ENCODE data around the gene TRDMT1.

The TRDMT1 gene

GRCh38 chr10:17146892-17147291 lies 54.6 kb downstream of the TRDMT1 start:
- H3K4me3 Mint-ChIP-seq, result no peak overlapping the region
- H3K27ac Mint-ChIP-seq, result no peak overlapping the region
- H3K4me1 Mint-ChIP-seq, result peaks cover 25% of the 10 kb centered on the region
- H3K27me3 Mint-ChIP-seq, result no peaks in the 10 kb centered on the region
- H3K9me3 Mint-ChIP-seq, result no peaks in the 10 kb centered on the region
- ATAC-seq, result no peak
- no peak for DNase-seq

- peak overlapping the region in 1 of 2 donors; percentile 29 for H3K4me3 Mint-ChIP-seq
- peak overlapping the region; percentile 54 to 79 for H3K27ac Mint-ChIP-seq
- H3K4me1 Mint-ChIP-seq, result peaks cover 31% of the 10 kb centered on the region
These were observed 56.2 kb downstream of the TRDMT1 start for GRCh38 chr10:17145239-17145638.

GRCh38 chr10:17144757-17145156 lies 56.7 kb downstream of the TRDMT1 start:
- DNase-seq (peak; percentile 40 to 62), ATAC-seq (peak; percentile 92)
- peaks cover 31% of the 10 kb centered on the region for H3K4me1 Mint-ChIP-seq
- peak overlapping the region; percentile 4 to 29 for H3K4me3 Mint-ChIP-seq
- H3K27me3 Mint-ChIP-seq, result no peaks in the 10 kb centered on the region
- peak overlapping the region; percentile 54 to 79 for H3K27ac Mint-ChIP-seq
- peaks cover 0 to 5% of the 10 kb centered on the region in 2 donors for H3K9me3 Mint-ChIP-seq

More at GRCh38 chr10:17145239-17145638, 56.2 kb downstream of the TRDMT1 start:
- ATAC-seq, result peak; percentile 67
- peaks cover 0 to 5% of the 10 kb centered on the region in 2 donors for H3K9me3 Mint-ChIP-seq
- no peak for DNase-seq
- no peaks in the 10 kb centered on the region for H3K27me3 Mint-ChIP-seq

- Mint-ChIP-seq H3K9me3 (peaks cover 0 to 5% of the 10 kb centered on the region in 2 donors), H3K27ac (peak overlapping the region in 1 of 2 donors; percentile 54)
- DNase-seq, result no peak
These were observed 57.4 kb downstream of the TRDMT1 start for GRCh38 chr10:17144032-17144431.

GRCh38 chr10:17143055-17143690 lies 58.3 kb downstream of the TRDMT1 start:
- Mint-ChIP-seq H3K9me3 (peaks cover 0 to 5% of the 10 kb centered on the region in 2 donors), H3K4me3 (no peak overlapping the region), H3K27me3 (no peaks in the 10 kb centered on the region), H3K4me1 (peaks cover 31% of the 10 kb centered on the region), H3K27ac (no peak overlapping the region)
- ATAC-seq (no peak), DNase-seq (no peak)

More at GRCh38 chr10:17144032-17144431, 57.4 kb downstream of the TRDMT1 start:
- Mint-ChIP-seq H3K27me3 (no peaks in the 10 kb centered on the region), H3K4me1 (peaks cover 31% of the 10 kb centered on the region), H3K4me3 (no peak overlapping the region)
- ATAC-seq, result no peak

- DNase-seq (no peak), ATAC-seq (no peak)
- Mint-ChIP-seq H3K4me1 (peaks cover 31% of the 10 kb centered on the region), H3K27ac (peak overlapping the region in 1 of 2 donors; percentile 36), H3K27me3 (no peaks in the 10 kb centered on the region), H3K9me3 (peaks cover 0 to 5% of the 10 kb centered on the region in 2 donors), H3K4me3 (no peak overlapping the region)
These were observed 59.8 kb downstream of the TRDMT1 start for GRCh38 chr10:17141504-17142229.

GRCh38 chr10:17140386-17140761 lies 61.1 kb downstream of the TRDMT1 start:
- Mint-ChIP-seq H3K27me3 (no peaks in the 10 kb centered on the region), H3K4me1 (peaks cover 26% of the 10 kb centered on the region), H3K9me3 (peaks cover 0 to 5% of the 10 kb centered on the region in 2 donors), H3K4me3 (no peak overlapping the region), H3K27ac (no peak overlapping the region)
- no peak for DNase-seq
- ATAC-seq, result no peak

GRCh38 chr10:17138460-17139042 lies 62.9 kb downstream of the TRDMT1 start:
- ATAC-seq (no peak), DNase-seq (no peak)
- Mint-ChIP-seq H3K4me3 (no peak overlapping the region), H3K9me3 (peaks cover 0 to 5% of the 10 kb centered on the region in 2 donors), H3K27ac (no peak overlapping the region), H3K4me1 (peaks cover 9% of the 10 kb centered on the region), H3K27me3 (no peaks in the 10 kb centered on the region)

GRCh38 chr10:17134737-17135260 lies 66.7 kb downstream of the TRDMT1 start:
- no peaks in the 10 kb centered on the region for H3K9me3 Mint-ChIP-seq
- no peak for DNase-seq
- H3K4me1 Mint-ChIP-seq, result no peaks in the 10 kb centered on the region
- no peaks in the 10 kb centered on the region for H3K27me3 Mint-ChIP-seq
- no peak for ATAC-seq
- H3K4me3 Mint-ChIP-seq, result no peak overlapping the region
- H3K27ac Mint-ChIP-seq, result peak overlapping the region in 1 of 2 donors; percentile 4

GRCh38 chr10:17134282-17134681 lies 67.2 kb downstream of the TRDMT1 start:
- Mint-ChIP-seq H3K27me3 (no peaks in the 10 kb centered on the region), H3K27ac (no peak overlapping the region)

GRCh38 chr10:17129741-17130140 lies 71.7 kb downstream of the TRDMT1 start, which contains the start of gene CUBN:
Gene CUBN, minus strand, starts transcription at chr10:17129811. Its CDS starts 46 bp downstream, at chr10:17129765.
- no peak for ATAC-seq

More at GRCh38 chr10:17134282-17134681, 67.2 kb downstream of the TRDMT1 start:
- ATAC-seq, result no peak
- DNase-seq, result no peak
- no peak overlapping the region for H3K4me3 Mint-ChIP-seq
- no peaks in the 10 kb centered on the region for H3K9me3 Mint-ChIP-seq
- no peaks in the 10 kb centered on the region for H3K4me1 Mint-ChIP-seq

GRCh38 chr10:17128261-17128660 lies 73.2 kb downstream of the TRDMT1 start:
- Mint-ChIP-seq H3K4me1 (no peaks in the 10 kb centered on the region), H3K27me3 (no peaks in the 10 kb centered on the region), H3K9me3 (no peaks in the 10 kb centered on the region), H3K4me3 (no peak overlapping the region), H3K27ac (no peak overlapping the region)
- no peak for ATAC-seq
- no peak for DNase-seq

More at GRCh38 chr10:17129741-17130140, 71.7 kb downstream of the TRDMT1 start, which contains the start of gene CUBN:
- Mint-ChIP-seq H3K27ac (no peak within 1 kb of the TSS), H3K4me3 (no peak within 1 kb of the TSS), H3K27me3 (no peaks in the 10 kb centered on the region), H3K4me1 (no peaks in the 10 kb centered on the region), H3K9me3 (no peaks in the 10 kb centered on the region)
- no peak for DNase-seq

- ATAC-seq, result no peak
- Mint-ChIP-seq H3K4me1 (no peaks in the 10 kb centered on the region), H3K27me3 (no peaks in the 10 kb centered on the region), H3K27ac (no peak overlapping the region), H3K9me3 (no peaks in the 10 kb centered on the region), H3K4me3 (no peak overlapping the region)
- DNase-seq, result no peak
These were observed 75.1 kb downstream of the TRDMT1 start for GRCh38 chr10:17126327-17126726.

- Mint-ChIP-seq H3K27me3 (no peaks in the 10 kb centered on the region), H3K4me1 (no peaks in the 10 kb centered on the region), H3K9me3 (no peaks in the 10 kb centered on the region), H3K27ac (no peak overlapping the region), H3K4me3 (no peak overlapping the region)
- no peak for ATAC-seq
- no peak for DNase-seq
These were observed 76.1 kb downstream of the TRDMT1 start for GRCh38 chr10:17125206-17125893.

- ATAC-seq, result no peak
- Mint-ChIP-seq H3K27ac (no peak overlapping the region), H3K9me3 (no peaks in the 10 kb centered on the region), H3K4me3 (no peak overlapping the region), H3K4me1 (no peaks in the 10 kb centered on the region), H3K27me3 (no peaks in the 10 kb centered on the region)
- DNase-seq, result no peak
These were observed 77.5 kb downstream of the TRDMT1 start for GRCh38 chr10:17123961-17124360.
